ENCODE results near the gene SCRT2. TPM values are rescaled to one million over a fixed set of nuclear protein-coding genes. Genes with fewer than 3 reads are reported as not detected.

SCRT2 gene
- total and polyA plus RNA-seq, 2 donors (not counting 3 experiments of a cell fraction or from before 2014, with no cell fraction given): not detected

- TF ChIP-seq POLR2A (IDR thresholded peaks at IDR 0.05; ENCODE audit: low read depth, low read length) (no peak), POLR2AphosphoS5 (IDR thresholded peaks at IDR 0.05; ENCODE audit: insufficient read depth, low read depth, low read length) (no peak), CTCF (IDR thresholded peaks at IDR 0.05; ENCODE audit: extremely low read depth in 1 of 2, insufficient read depth in 1 of 2, low read depth in 1 of 2, low read length in 2 of 2) (no peak), EZH2 (IDR thresholded peaks at IDR 0.05; ENCODE audit: borderline replicate concordance, low read depth, low read length, severe bottlenecking) (no peak), JUN (IDR thresholded peaks at IDR 0.05; ENCODE audit: borderline replicate concordance, insufficient read depth, insufficient read length, low read depth) (no peak)
- BruUV-seq (replicated peaks): no TSS peak
- DNase-seq (ENCODE audit: low read depth, low spot score): no peak
- intact Hi-C loops (cut with micrococcal nuclease) (loop anchor here (5.0 kb wide), 1 partner anchor 69 kb away; no protein-coding TSS in a partner anchor), dilution Hi-C loops (cut with MboI; ENCODE audit: extremely low pct_ligation_motif_present, low sequenced_read_pairs) (no loop called here)
- Histone ChIP-seq H3K9me3 (replicated peaks; ENCODE audit: control insufficient read depth, insufficient read depth, low read length) (no peaks in the 10 kb centered on the region), H4K20me1 (replicated peaks; ENCODE audit: control insufficient read depth, extremely low read depth, insufficient read depth, low read length) (no peaks in the 10 kb centered on the region), H2AFZ (ENCODE audit: low read depth, low read length) (no peak overlapping the region), H3K4me2 (ENCODE audit: insufficient read depth, low read length) (no peak overlapping the region), H3K4me1 (ENCODE audit: control insufficient read depth, extremely low read depth, insufficient read depth, low read length) (no peaks in the 10 kb centered on the region), H3K27ac (ENCODE audit: insufficient read depth, low read depth, low read length) (no peak overlapping the region), H3K79me2 (ENCODE audit: control insufficient read depth, insufficient read depth, low read length) (no peaks in the 10 kb centered on the region), H3K27me3 (ENCODE audit: control insufficient read depth in 2 of 2, insufficient read depth in 2 of 2, low read length in 2 of 2) (peaks cover 36 to 46% of the 10 kb centered on the region in 2 experiments), H3K4me3 (replicated peaks in 1 of 3; ENCODE audit: insufficient read depth in 1 of 3, low read depth in 1 of 3, low read length in 3 of 3) (no peak overlapping the region), H3K9me1 (replicated peaks; ENCODE audit: control insufficient read depth, extremely low read depth, insufficient read depth, low read length) (no peaks in the 10 kb centered on the region), H3K9ac (replicated peaks; ENCODE audit: extremely low read depth, insufficient read depth, low read length) (no peak overlapping the region), H3K36me3 (ENCODE audit: control insufficient read depth in 2 of 2, extremely low read depth in 1 of 2, insufficient read depth in 2 of 2, low read length in 2 of 2) (no peaks in the 10 kb centered on the region)
- ChIA-PET CTCF (interaction anchor here (1.2 to 4.5 kb wide), 8 partner anchors 9 to 117 kb away, joined by 4 to 90 read pairs (median 20); partner anchors contain the start of gene SRXN1), POLR2A (no interaction called here)
- FAIRE-seq: no peak
These were observed 7.6 kb downstream of the SCRT2 start for GRCh38 chr20:668050-668449.

Measured in endothelial cell of umbilical vein (primary cell).